ENCODE data around the gene ZEB1.
"Not testable (repeated sequence)": the region's sequence is repeated elsewhere in the genome, so short reads cannot be mapped to it uniquely, and the experiment has no call there.

The ZEB1 gene

GRCh38 chr10:31515116-31515515 is 196.1 kb downstream of the ZEB1 start:
- no peak for DNase-seq

- no peak for DNase-seq
These were observed 196.9 kb downstream of the ZEB1 start for GRCh38 chr10:31515819-31516402.

- no peak for DNase-seq
These were observed 202.2 kb downstream of the ZEB1 start for GRCh38 chr10:31520986-31521831.

- DNase-seq, result no peak
These were observed 203.8 kb downstream of the ZEB1 start for GRCh38 chr10:31522820-31523219.

- DNase-seq, result no peak
These were observed 205.4 kb downstream of the ZEB1 start for GRCh38 chr10:31524460-31524859.

GRCh38 chr10:31526178-31526577 is 207.2 kb downstream of the ZEB1 start:
- no peak for DNase-seq

- no peak for DNase-seq
These were observed 207.7 kb downstream of the ZEB1 start for GRCh38 chr10:31526681-31527080.

- no peak for DNase-seq
These were observed 209.8 kb downstream of the ZEB1 start for GRCh38 chr10:31528831-31529230.

GRCh38 chr10:31536302-31536701 is 217.3 kb downstream of the ZEB1 start:
- no peak for DNase-seq

GRCh38 chr10:31549896-31550295 is 230.9 kb downstream of the ZEB1 start:
- DNase-seq, result no peak

- DNase-seq, result no peak
These were observed 235.5 kb downstream of the ZEB1 start for GRCh38 chr10:31554556-31554955.

- no peak for DNase-seq
These were observed 238.8 kb downstream of the ZEB1 start for GRCh38 chr10:31557854-31558253.

GRCh38 chr10:31568252-31568861 is 249.3 kb downstream of the ZEB1 start:
- DNase-seq, result not testable (repeated sequence)

- no peak for DNase-seq
These were observed 255.6 kb downstream of the ZEB1 start for GRCh38 chr10:31574577-31574976.

GRCh38 chr10:31578181-31578852 is 259.3 kb downstream of the ZEB1 start:
- no peak for DNase-seq

GRCh38 chr10:31578951-31579350 is 259.9 kb downstream of the ZEB1 start:
- no peak for DNase-seq

All from GOT3 (cell line).